NCI-H2227 treated with DMSO at 0.1 percent for 48 hours (cell line): ENCODE data around the gene CCDC92B.
"Not testable (repeated sequence)": the region's sequence is repeated elsewhere in the genome, so short reads cannot be mapped to it uniquely, and the experiment has no call there.

ENCODE experiments used
- DNase-seq: peaks from one replicate; lab custom pipeline; 2025; lab: John Stamatoyannopoulos, UW

The CCDC92B gene

DNA sequence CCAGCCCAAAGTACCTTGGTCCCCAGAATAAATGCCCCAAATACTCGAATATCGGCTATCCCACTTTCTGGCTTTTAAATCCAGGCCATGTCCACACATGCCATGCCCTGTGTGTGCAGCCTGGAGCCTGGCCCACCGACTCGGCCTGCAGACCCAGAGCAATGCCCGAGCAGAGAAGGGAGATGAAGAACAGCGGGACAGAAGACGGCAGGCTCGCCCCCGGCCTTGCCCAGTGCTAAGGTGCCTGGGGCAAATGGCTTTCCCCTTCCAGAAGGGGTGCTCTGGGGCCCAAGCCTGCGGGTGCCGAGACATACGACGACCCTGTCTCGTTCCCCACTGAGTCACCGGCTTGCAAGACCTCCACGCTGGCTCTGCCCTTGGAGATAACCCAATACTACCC, 45.8 kb downstream of the CCDC92B start:
- DNase-seq: no peak

DNA sequence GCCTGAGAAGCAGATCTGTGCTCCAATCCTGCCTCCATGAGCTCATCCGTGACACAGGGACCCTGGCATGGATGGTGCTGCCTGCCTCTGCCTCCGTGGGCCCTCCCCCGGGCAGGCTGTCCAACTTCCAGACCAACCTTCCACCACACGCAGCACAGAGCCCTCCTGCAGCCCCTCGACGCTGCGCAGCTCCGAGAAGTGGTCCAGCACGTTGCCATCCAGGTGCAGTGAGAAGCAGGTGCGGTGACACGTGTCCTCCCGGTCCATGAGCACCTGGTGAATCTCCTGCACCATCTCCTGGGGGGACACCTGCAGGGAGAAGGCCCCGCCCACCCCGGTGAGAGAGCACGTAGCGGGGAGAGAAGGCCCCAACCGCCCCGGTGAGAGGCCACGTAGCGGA, 46.3 kb downstream of the CCDC92B start:
- no peak for DNase-seq

DNA sequence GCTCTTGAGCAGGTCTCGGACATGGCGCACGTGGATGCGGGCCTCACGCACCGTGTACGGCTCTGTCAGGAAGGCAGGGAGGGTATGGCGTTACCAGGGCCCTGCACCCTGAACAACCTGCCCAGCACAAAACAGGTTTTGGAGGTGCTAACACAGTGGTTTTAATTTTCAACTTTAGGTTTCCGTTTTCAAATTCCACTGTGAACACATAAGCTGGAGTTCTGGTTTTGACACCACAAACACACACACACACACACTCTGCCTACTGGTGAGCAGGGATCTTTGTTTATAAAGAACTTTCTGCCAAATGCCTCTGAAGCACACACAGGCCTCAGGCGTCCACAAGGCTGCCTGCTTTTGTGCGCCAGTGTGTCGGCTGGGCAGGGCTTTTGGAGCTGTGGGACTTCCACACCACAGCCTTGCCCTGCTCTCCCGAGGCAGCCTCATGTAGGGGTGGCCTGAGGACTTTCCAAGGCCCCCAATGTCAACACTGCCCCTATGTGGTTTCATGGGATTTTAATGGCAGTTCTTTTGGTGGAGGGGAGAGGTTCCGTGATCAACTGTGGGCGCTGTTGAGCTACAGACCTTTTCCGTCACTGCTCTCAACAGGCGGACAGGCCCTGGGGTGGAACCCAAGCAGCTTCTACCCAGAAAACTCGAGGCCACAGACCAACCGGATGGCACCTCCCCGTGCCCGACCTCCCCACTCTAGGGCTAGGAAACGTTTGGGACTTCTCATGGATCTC, 47.3 kb downstream of the CCDC92B start:
- no peak for DNase-seq

DNA sequence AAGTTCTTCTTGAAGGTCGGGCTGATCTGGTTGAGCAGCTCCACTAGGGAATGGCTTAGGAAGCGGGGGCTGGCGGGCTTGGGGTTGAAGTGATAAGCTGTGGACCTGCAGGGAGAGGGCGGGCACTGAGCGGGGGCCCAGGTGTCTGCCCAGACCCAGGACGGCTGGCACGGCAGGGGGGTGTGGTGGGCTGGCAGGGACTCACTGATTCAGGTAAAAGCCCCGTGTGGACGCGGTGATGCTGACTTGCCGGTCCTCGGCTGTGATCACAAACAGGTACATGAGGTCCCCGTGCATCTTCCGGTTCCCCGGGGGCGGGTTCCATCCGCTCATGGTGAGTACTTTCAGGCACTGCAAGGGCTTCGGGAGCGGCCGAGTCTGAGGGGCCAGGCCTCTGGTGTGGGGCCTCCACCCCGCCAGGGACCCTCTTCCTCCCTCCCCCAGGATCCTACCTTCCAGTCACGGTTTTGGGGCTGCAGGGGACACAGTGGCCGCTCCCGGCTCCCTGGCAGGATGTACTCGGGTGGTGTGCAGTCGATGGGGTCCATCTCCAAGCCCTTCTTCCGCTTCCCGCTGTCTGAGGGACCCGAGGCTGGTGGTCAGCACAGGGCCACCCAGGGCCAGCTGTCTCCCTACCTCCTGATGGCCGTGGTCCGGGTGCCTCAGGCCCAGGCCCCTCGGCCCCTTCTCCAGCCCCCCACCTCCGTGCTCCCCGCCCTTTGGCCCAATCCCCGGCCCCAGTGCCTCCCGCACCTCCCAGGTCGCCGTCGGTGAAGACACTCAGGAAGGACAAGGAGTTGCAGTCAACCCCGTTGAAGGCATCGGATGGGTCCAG, 48.1 kb downstream of the CCDC92B start:
- DNase-seq: no peak

DNA sequence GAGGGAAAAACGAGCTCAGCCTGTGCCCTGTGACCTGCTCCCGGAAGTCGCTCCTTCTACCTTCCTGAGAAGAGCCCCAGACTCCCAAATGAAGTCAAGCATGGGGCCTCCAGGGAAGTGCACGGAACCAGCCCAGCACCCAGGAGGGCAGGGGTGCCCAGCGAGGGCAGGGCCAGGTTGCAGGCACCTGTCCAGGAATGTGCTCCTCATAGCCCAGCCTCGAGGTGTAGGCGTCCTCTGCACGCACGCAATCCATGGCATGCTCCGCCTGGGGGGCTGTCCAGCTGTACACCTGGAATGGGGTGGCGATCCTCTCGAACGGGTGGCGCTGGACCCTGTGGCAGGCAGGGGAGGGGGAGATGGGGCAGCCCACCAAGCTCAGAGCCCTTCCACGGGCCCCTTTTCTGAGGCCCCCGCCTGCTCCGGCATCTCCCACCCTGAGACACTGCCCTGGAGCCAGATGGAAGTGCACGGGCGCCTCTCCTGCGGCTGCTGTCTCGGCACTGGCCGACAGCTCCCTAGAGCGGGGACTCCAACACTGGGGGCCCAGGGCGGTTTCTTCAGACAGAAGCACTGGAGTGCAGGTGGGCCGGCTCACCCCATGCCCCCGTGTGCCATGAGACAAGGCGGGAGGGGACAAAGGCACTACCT, 48.8 kb downstream of the CCDC92B start:
- DNase-seq: peak; percentile 97

DNA sequence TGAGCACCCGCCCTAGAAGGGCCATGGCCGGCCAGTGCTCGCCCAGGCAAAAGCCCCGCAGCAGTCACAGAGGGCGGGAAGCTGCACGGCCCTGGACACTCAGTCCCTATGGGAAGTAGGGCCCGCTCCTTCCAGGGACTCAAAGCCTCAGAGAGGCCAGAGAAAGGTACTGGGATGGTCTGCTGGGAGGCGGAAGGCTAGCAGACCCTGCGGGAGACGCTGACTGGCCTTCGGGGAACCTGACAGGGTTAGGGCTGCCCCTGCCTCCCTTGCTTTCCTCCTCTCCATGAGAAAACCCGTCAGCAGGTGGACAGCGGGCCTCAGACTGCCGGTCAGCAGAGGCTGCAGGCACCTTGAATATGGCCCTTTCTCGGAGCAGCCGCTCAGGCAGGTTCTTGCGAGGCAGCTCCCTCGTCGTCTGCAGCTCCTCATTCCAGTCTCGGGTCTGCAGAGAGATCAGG, 49.4 kb downstream of the CCDC92B start:
- no peak for DNase-seq

DNA sequence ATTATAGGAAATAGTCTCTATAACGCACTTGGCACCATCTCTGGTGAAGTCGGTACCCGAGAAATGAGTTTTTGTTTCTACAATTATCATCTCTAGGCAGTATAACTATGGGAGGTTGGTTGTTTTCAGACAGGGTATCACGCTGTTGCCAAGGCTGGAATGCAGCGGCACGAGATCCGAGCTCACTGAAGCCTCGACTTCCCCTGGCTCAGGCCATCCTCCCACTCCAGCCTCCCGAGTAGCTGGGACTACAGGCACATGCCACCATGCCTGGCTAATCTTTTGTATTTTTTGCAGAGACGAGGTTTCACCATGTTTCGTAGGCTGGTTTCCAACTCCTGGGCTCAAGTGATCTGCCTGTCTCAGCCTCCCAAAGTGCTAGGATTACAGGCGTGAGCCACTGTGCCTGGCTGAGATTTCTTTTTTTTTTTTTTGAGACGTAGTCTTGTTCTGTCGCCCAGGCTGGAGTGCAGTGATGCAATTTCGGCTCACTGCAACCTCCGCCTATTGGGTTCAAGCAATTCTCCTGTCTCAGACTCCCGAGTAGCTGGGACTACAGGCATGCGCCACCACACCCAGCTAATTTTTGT, 50.1 kb downstream of the CCDC92B start:
- not testable (repeated sequence) for DNase-seq

DNA sequence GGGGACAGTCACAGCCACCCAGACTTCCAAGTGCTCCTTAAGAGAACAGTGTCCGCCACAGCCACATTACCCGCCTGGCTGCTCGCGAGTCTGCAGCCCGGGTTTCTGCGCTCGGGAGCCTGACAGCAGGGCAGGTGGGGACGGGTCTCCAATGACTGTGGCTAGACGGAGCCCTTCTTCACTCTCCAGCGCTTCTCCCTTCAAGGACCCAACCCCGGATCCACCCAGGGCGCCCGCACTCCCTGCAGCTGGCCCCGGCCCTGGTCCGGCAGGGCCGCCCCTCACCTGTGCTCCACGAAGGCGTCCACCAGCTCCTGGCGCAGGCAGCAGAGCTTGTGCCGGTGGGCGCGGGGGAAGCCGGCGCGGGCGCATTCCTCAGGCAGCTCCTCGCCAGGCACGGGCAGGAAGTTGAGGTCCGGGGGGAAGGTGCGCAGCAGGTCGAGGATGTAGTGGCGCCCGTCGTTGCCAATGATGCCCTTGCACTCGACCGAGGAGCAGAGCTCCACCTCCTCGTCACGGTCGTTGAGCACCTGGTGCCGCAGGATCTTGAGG, 51.8 kb downstream of the CCDC92B start:
- DNase-seq: no peak

DNA sequence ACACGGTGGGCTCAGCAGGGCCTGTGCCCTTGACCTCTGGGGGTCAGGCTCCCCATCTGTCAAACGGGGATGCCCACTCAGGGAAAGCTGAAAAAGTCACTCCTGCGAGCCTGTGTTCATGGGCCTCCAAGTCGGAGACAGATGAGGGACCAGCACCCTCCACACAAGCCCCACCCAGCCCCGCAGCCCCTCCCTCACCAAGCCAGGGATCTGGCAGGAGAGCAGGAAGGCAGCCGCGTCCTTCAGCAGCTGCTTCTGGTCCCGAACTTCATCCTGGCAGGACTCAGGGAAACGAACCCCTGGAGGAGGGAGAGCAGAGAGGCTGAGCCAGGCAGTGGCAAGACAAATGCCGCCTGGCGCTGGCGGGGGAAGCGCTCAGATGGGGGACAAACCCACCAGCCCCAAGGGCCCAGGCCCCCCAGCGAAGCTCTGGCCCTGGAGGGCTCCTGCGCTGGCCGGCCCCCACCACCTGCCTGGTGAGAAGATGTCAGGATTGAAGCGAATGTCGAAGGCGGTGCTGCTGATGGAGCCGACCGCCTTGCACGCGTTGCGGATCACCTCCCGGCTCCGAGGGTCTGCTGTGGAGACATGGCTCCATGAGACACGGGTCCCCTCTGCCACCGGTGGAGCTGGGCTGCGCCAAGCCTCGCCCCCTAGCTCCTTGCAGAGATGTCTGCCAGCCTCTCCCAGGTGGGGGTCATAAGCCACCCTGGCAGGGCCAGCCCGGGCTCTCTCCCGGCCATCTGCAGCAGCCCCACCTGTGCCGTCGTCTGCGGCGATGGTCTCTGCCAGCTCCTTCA, 53.3 kb downstream of the CCDC92B start:
- no peak for DNase-seq

DNA sequence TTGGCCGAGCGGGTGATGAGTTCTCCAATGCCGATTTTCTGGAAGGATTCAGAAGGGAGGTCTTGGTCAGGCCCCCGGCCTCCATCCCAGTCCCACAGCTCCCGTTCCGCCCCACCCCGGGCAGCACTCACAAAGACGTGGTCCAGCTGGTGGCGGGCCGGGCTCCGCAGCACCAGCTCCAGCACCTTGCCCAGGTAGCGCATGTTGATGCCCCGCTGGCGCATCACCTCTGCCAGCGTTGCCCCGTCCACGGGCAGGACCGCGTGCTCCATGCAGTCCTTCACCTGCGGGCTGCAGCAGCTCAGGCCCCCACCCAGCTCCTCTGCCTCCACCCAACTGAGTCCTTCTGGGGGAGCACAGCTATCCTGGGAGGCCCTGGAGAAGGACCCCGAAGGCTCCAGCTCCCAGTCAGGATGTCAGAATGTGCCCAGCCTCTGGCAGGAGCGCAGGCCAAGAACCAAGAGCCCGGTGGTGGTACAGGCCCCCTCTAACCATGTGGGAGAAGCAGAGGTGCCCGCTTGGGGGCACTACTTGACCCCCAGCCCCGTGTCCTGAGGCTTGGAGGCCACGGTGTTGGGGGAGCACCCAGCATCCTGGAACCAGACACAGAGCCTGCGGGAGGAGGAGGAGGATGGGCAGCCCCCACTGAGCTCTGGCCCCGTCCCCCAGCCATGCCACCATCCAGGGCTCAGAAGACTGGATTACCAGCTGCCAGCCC, 54.0 kb downstream of the CCDC92B start:
- DNase-seq: no peak

DNA sequence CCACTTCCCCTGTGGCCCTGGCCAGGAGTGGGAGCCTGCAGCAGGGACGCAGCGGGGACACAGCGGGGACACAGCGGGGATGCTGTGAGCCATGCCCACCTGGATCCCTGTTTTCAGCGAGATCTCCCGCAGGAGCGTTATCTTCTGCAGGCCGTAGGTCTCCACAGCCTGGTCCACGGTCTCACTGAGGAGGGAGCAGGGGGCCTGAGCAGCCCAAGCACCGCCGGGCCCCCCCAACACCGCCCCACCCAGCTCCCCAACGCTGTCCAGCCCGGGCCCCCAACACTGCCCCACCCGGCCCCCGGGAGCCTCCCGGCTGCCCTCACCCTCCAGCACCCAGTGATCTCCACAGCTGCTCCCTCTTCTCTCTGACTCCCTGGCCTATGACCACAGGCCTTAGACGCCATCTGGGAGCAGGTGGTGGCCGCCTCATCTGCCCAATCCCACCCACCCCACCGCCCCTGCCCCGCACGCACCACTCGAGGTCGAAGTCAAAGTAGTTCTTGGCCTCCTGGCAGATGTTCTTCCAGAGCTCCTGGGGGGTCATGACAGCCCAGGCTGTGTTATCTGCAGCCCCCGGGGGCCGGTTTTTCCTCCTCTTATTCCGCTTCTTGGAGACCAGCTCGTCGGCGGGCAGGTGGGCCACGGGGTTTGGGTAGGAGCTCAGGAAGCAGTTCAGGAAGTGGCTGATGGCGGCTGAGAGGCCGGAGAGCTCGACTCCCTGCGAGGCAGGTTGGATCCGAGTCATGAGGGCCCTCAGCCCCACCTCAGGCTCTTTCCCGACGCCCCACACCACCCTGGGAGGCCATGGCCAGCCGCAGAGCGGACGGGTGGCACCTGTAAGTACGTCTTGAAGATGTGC, 54.8 kb downstream of the CCDC92B start:
- no peak for DNase-seq

DNA sequence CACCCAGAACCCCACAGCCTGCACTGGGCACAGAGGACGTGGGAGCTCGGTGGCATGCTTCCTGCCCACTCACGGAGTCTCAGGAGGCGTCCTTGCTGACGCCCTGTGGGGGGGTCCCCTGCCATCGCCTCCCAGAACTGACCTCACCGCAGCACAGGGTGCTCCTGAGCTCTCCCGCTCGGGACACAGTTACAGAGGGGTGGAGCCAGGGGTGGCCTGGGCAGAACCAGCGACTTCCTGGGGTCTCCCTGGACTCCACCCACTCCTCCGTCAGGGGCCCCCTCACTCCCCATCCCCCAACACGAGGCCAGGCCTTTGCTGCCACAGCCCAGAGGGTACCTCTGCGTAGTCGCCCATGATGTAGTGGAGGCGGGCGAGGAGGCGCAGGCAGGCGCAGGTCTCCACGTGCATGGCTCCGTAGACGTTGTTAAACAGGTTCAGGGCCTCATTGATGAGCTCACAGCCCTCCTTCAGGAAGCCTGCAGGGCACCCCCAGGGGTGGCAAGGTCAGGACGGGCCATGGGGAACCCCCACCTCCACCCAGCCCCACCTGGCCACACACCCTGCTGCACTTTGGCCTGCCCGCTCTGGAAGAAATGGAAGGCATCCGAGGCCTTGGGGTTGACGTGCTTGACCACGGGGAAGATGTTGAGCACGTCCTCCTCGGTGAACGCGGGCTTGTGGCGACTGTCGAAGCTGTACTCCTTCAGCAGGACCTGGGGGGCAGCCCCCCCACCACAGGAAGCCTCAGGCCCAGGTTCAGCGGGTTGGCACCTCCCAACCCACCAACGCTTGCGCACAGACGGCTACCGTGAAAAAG, 55.7 kb downstream of the CCDC92B start:
- no peak for DNase-seq

DNA sequence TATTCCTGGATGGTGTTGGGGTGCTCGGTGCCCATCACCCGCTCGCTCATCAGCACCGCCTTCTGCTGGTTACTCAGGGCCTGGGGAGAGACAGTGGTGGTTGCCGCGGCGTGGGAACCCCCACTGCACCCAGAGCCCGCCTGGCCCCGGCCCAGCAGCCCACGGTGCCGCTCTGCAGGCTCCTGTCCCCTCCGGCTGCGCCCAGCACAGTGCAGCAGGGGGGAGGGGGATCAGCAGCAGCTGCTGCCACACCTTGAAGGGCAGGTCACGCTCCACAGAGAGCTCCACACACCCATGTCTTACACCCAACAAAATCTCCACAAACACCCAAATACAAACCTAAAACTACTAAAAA, 56.7 kb downstream of the CCDC92B start:
- no peak for DNase-seq

DNA sequence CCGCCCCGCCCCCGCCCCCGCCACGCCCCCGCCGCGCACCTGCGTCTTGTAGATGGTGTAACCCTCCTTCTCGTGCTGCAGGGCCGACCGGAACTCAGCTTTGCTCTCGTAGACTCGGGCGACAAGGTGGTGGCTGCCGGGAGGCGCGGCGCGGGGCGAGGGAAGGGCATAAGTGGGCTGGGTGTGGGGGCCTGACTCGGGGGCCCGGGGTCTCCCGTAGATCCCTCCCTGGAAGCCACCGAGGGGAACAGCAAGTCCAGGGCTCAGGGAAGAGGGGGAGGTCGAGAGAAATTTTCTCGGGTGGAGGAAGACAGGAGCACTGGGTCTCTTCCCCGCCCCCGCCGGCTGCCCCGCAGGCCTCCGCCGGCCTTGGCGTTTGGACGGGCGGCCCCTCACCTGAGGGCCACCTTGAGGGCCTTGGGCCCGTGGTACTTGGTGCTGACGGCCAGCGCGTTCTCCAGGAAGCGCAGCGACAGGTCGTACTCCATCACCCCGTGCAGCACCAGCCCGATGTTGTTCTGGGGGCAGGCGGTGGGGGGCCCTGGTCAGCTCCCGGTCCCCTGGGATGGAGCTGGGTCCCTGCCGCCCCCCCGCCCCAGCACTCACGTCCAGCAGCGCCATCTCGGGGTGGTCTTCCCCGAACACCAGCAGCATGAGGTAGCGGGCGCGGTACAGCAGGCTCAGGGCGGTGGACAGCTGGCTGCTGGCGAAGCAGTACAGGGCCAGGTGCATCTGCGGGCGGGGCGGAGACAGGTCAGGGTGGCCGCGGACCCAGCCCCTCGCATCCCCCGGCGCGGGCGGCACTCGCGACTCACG, 57.3 kb downstream of the CCDC92B start:
- DNase-seq: no peak

DNA sequence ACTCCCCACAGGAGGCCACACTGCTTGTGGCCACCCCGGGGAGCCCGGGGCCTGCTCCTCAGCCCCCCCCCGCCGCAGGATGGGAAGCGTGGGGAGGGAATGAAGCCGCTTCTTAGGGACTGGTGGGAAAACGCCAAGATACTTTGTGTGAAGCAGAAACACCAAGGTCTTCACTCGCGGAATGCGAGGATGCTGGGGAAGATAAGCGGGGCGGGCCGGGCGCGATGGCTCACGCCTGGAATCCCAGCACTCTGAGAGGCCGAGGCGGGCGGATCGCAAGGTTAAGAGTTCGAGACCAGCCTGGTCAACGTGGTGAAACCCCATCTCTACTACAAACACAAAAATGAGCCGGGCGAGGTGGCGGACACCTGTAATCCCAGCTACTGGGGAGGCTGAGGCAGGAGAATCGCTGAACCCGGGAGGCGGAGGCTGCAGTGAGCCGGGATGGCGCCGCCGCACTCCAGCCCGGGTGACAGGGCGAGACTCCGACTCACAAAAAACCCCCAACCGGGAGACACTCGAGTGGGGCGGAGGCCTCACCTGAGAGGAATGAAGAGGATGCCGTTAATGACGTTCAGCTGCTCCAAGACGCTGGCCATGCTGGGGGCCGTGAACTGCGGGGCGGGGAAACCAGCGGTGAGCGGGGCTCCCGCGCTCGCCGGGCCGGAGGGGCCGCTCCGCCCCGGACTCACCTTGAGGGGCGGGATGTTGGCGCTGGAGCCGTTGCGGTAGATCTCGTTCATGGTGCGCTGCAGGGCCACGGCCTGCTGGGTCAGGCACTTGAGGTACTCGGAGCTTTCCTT, 58.2 kb downstream of the CCDC92B start:
- no peak for DNase-seq

DNA sequence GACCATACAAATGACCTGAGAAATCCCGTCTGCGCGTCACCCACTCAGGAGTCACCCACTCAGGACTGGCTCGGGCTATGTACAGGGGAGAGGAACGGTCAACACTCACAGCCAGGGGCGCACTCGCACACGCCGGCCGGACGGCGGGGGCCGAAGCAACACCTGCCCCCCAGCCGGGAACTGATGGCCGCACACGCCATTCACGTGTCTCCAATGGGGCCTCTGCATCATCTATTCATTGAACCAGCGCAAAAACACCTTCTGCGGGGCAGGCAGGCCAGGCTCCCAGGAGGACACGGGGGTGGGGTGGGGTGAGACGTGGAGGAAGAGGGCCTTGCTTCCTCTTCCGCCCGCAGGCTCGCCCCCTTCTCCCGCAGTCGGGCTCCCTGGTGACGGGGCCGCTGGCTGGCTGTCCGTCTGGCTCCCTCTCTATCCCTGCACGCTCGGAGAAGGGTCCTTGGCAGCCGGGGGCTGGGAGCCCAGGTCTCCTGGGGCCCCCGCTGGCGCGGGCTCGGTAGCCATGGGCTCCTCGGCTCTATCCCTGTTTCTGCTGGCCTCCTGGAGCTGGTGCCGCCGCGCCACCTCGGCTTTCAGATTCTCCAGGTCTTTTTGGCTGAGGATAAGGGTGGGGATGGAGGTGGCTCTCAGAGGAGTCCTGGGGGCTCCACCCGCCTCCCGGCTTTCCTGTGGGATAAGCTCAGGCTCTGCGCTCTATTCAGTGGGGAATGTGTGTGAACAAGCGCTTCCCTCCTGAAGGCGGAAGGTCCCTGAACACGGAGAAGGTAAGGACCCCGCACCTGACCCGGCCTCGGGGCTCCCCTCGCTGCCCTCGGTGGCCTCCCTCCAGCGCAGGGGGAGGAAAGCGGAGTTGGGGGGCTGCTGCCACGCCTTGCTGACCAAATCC, 59.0 kb downstream of the CCDC92B start:
- no peak for DNase-seq
